HEK293 (cell line): ENCODE data around the gene ZNF121.

Source experiments
- ATF2 ChIP-seq: fragments of 450-650 bp; formaldehyde crosslinking; IDR thresholded peaks from 2 replicates; pipeline ENCODE4 v1.5.1; 2016; ENCODE audit warnings: missing biosample characterization, missing genetic modification characterization, low read depth
- BCL11B ChIP-seq: fragments of 450-650 bp; formaldehyde crosslinking; IDR thresholded peaks from 2 replicates; pipeline ENCODE4 v1.5.1; 2016; ENCODE audit warnings: low read depth, missing biosample characterization, missing genetic modification characterization
- BCL6B ChIP-seq: fragments of 450-650 bp; formaldehyde crosslinking; IDR thresholded peaks from 2 replicates; pipeline ENCODE4 v1.5.1; 2017; ENCODE audit warnings: missing biosample characterization, missing genetic modification characterization
- GLI4 ChIP-seq: fragments of 450-650 bp; formaldehyde crosslinking; IDR thresholded peaks from 2 replicates; pipeline ENCODE4 v1.5.1; 2016; ENCODE audit warnings: missing biosample characterization, missing genetic modification characterization
- HIC1 ChIP-seq: fragments of 450-650 bp; formaldehyde crosslinking; IDR thresholded peaks from 2 replicates; pipeline ENCODE4 v1.5.1; 2016; ENCODE audit warnings: missing biosample characterization, missing genetic modification characterization
- MZF1 ChIP-seq: fragments of 450-650 bp; formaldehyde crosslinking; IDR thresholded peaks from 2 replicates; pipeline ENCODE4 v1.5.1; 2017; ENCODE audit warnings: missing biosample characterization, missing genetic modification characterization, borderline replicate concordance
- OSR2 ChIP-seq: fragments of 450-650 bp; formaldehyde crosslinking; IDR thresholded peaks from 2 replicates; pipeline ENCODE4 v1.5.1; 2016; ENCODE audit warnings: missing biosample characterization, missing genetic modification characterization
- RBAK ChIP-seq: fragments of 450-650 bp; formaldehyde crosslinking; IDR thresholded peaks from 2 replicates; pipeline ENCODE4 v1.5.1; 2016; ENCODE audit warnings: missing biosample characterization, missing genetic modification characterization
- SP3 ChIP-seq: fragments of 450-650 bp; formaldehyde crosslinking; IDR thresholded peaks from 2 replicates; pipeline ENCODE4 v1.5.1; 2016; ENCODE audit warnings: missing biosample characterization, missing genetic modification characterization
- YY1 ChIP-seq: fragments of 450-650 bp; formaldehyde crosslinking; IDR thresholded peaks from 2 replicates; pipeline ENCODE4 v1.5.1; 2018; ENCODE audit warnings: missing biosample characterization, missing genetic modification characterization
- ZBTB20 ChIP-seq: fragments of 450-650 bp; formaldehyde crosslinking; IDR thresholded peaks from 2 replicates; pipeline ENCODE4 v1.5.1; 2016; ENCODE audit warnings: missing biosample characterization, missing genetic modification characterization
- ZBTB7A ChIP-seq: fragments of 450-650 bp; formaldehyde crosslinking; IDR thresholded peaks from 2 replicates; pipeline ENCODE4 v1.5.1; 2016; ENCODE audit warnings: low read depth, missing biosample characterization, missing genetic modification characterization
- ZBTB8A ChIP-seq: fragments of 450-650 bp; formaldehyde crosslinking; IDR thresholded peaks from 2 replicates; pipeline ENCODE4 v1.5.1; 2016; ENCODE audit warnings: missing biosample characterization, missing genetic modification characterization
- ZEB2 ChIP-seq: fragments of 450-650 bp; formaldehyde crosslinking; IDR thresholded peaks from 2 replicates; pipeline ENCODE4 v1.5.1; 2016; ENCODE audit warnings: missing biosample characterization, missing genetic modification characterization
- ZFP69B ChIP-seq: fragments of 450-650 bp; formaldehyde crosslinking; IDR thresholded peaks from 2 replicates; pipeline ENCODE4 v1.5.1; 2016; ENCODE audit warnings: missing biosample characterization, missing genetic modification characterization
- ZIC2 ChIP-seq: fragments of 450-650 bp; formaldehyde crosslinking; IDR thresholded peaks from 2 replicates; pipeline ENCODE4 v1.5.1; 2016; ENCODE audit warnings: missing biosample characterization, missing genetic modification characterization
- ZNF10 ChIP-seq: fragments of 450-650 bp; formaldehyde crosslinking; IDR thresholded peaks from 2 replicates; pipeline ENCODE4 v1.5.1; 2017; ENCODE audit warnings: missing biosample characterization, missing genetic modification characterization
- ZNF114 ChIP-seq: fragments of 450-650 bp; formaldehyde crosslinking; IDR thresholded peaks from 2 replicates; pipeline ENCODE4 v1.5.0; 2017; ENCODE audit warnings: missing biosample characterization, missing genetic modification characterization
- ZNF184 ChIP-seq: fragments of 450-650 bp; IDR thresholded peaks from 2 replicates; pipeline ENCODE4 v1.5.1; 2018; ENCODE audit warnings: missing biosample characterization, mild to moderate bottlenecking, missing genetic modification characterization
- ZNF292 ChIP-seq: fragments of 450-650 bp; formaldehyde crosslinking; IDR thresholded peaks from 2 replicates; pipeline ENCODE4 v1.5.1; 2016; ENCODE audit warnings: low read depth, missing biosample characterization, missing genetic modification characterization, borderline replicate concordance
- ZNF366 ChIP-seq: fragments of 450-650 bp; formaldehyde crosslinking; conservative IDR thresholded peaks from 2 replicates; pipeline ENCODE4 v1.5.1; 2016; ENCODE audit warnings: missing biosample characterization, missing genetic modification characterization
- ZNF391 ChIP-seq: fragments of 450-650 bp; formaldehyde crosslinking; IDR thresholded peaks from 2 replicates; pipeline ENCODE4 v1.5.1; 2016; ENCODE audit warnings: low read depth, missing biosample characterization, missing genetic modification characterization, borderline replicate concordance
- ZNF449 ChIP-seq: fragments of 450-650 bp; formaldehyde crosslinking; IDR thresholded peaks from 2 replicates; pipeline ENCODE4 v1.5.1; 2017; ENCODE audit warnings: missing biosample characterization, mild to moderate bottlenecking, missing genetic modification characterization, moderate library complexity
- ZNF596 ChIP-seq: fragments of 450-650 bp; IDR thresholded peaks from 2 replicates; pipeline ENCODE4 v1.5.0; 2018; ENCODE audit warnings: missing biosample characterization, mild to moderate bottlenecking, missing genetic modification characterization, moderate library complexity
- ZNF629 ChIP-seq: fragments of 450-650 bp; formaldehyde crosslinking; IDR thresholded peaks from 2 replicates; pipeline ENCODE4 v1.5.1; 2017; ENCODE audit warnings: missing biosample characterization, missing genetic modification characterization
- ZNF654 ChIP-seq: fragments of 450-650 bp; formaldehyde crosslinking; IDR thresholded peaks from 2 replicates; pipeline ENCODE4 v1.5.1; 2016; ENCODE audit warnings: low read depth, missing biosample characterization, missing genetic modification characterization
- ZNF664 ChIP-seq: fragments of 450-650 bp; formaldehyde crosslinking; IDR thresholded peaks from 2 replicates; pipeline ENCODE4 v1.5.1; 2016; ENCODE audit warnings: missing biosample characterization, missing genetic modification characterization
- ZNF76 ChIP-seq: fragments of 450-650 bp; formaldehyde crosslinking; IDR thresholded peaks from 2 replicates; pipeline ENCODE4; 2016; ENCODE audit warnings: low read depth, missing biosample characterization, missing genetic modification characterization, borderline replicate concordance
- ZSCAN18 ChIP-seq: fragments of 450-650 bp; formaldehyde crosslinking; IDR thresholded peaks from 2 replicates; pipeline ENCODE4 v1.5.1; 2016; ENCODE audit warnings: missing biosample characterization, missing genetic modification characterization
- ZSCAN4 ChIP-seq: fragments of 450-650 bp; formaldehyde crosslinking; IDR thresholded peaks from 2 replicates; pipeline ENCODE4 v1.5.1; 2017; ENCODE audit warnings: missing biosample characterization, missing genetic modification characterization

ZNF121 gene

GRCh38 chr19:9621156-9622037 is 37.1 kb upstream of the ZNF121 start, which contains the start of gene ZNF561 (continued):
- TF ChIP-seq ZNF10 = no peak
- peak; percentile 84 for TF ChIP-seq ZEB2
- 0 out of 2 replicates have a peak, but pooled peaks have one; percentile 22 for TF ChIP-seq ZIC2 (tag by site-specific recombination)
- 0 out of 2 replicates have a peak, but pooled peaks have one; percentile 12 for TF ChIP-seq OSR2 (tag by site-specific recombination)
- TF ChIP-seq ZNF76 (tag by site-specific recombination) = peak; percentile 83
- TF ChIP-seq ZNF366 (tag by site-specific recombination) = no peak
- TF ChIP-seq BCL6B (tag by site-specific recombination) = no peak
- TF ChIP-seq ZSCAN4 = no peak; the same call in 1 of the 2 replicates
- TF ChIP-seq ZNF596 = no peak
- TF ChIP-seq ZBTB8A (tag by site-specific recombination) = peak; percentile 42; the same call in 1 of the 2 replicates
- TF ChIP-seq ZFP69B (tag by site-specific recombination) = peak; percentile 78
- peak; percentile 91 for TF ChIP-seq ZNF629 (tag by site-specific recombination)
- TF ChIP-seq ZBTB7A = 0 out of 2 replicates have a peak, but pooled peaks have one; percentile 17
- peak; percentile 78; the same call in 1 of the 2 replicates for TF ChIP-seq GLI4 (tag by site-specific recombination)
- TF ChIP-seq ZNF184 (tag by site-specific recombination) = no peak
- TF ChIP-seq MZF1 = peak; percentile 90
- TF ChIP-seq ATF2 (tag by site-specific recombination) = peak; percentile 97
- TF ChIP-seq ZNF654 (tag by site-specific recombination) = peak; percentile 23; the same call in 1 of the 2 replicates
- TF ChIP-seq ZNF114 (tag by site-specific recombination) = no peak
- peak; percentile 85; the same call in 1 of the 2 replicates for TF ChIP-seq ZNF391
- TF ChIP-seq ZNF292 (tag by site-specific recombination) = no peak
- TF ChIP-seq ZSCAN18 = peak; percentile 61; the same call in 1 of the 2 replicates
- 0 out of 2 replicates have a peak, but pooled peaks have one; percentile 21 for TF ChIP-seq ZNF664
- peak; percentile 82 for TF ChIP-seq SP3 (tag by site-specific recombination)
- TF ChIP-seq ZBTB20 (tag by site-specific recombination) = peak; percentile 27; the same call in 1 of the 2 replicates
- TF ChIP-seq RBAK (tag by site-specific recombination) = no peak
- peak; percentile 94 for TF ChIP-seq YY1 (tag by site-specific recombination)
- TF ChIP-seq ZNF449 (tag by site-specific recombination) = 0 out of 2 replicates have a peak, but pooled peaks have one; percentile 66
- no peak for TF ChIP-seq HIC1 (tag by site-specific recombination)
- peak; percentile 27; the same call in 1 of the 2 replicates for TF ChIP-seq BCL11B (tag by site-specific recombination)
